Stomach (tissue), 9 donors: Measurements from ENCODE around the gene KIF11. TPM values are rescaled to one million over a fixed set of nuclear protein-coding genes. Genes with fewer than 3 reads are reported as not detected.
"Not testable (repeated sequence)": the region's sequence is repeated elsewhere in the genome, so short reads cannot be mapped to it uniquely, and the experiment has no call there.

Source experiments
- DNase-seq, 2 donors: peaks; one replicate each; pipeline versions ENCODE4 v3.0.0 to v3.0.0-alpha.2; 2013 to 2019
- H3K27ac ChIP-seq, 5 donors: fragments of 200-600 bp in 4 of 5; sonication (generic) in 4 of 5; one replicate each; pipeline ENCODE4 v1.5.1; 2013 to 2019; ENCODE audit warnings: mild to moderate bottlenecking in 1 of 5, moderate library complexity in 1 of 5
- H3K27me3 ChIP-seq, 3 donors: fragments of 200-600 bp; sonication (generic); one replicate each; pipeline ENCODE4 v1.5.1; 2017 to 2019; ENCODE audit warnings: mixed run types in 1 of 3
- H3K36me3 ChIP-seq, 4 donors: fragments of 200-600 bp; sonication (generic); 1 replicate in 3 of 4; 2 replicates in 1 of 4; pipeline ENCODE4 v1.5.1; 2016 to 2019
- H3K4me1 ChIP-seq, 4 donors: fragments of 200-600 bp; sonication (generic); one replicate each; pipeline ENCODE4 v1.5.1; 2016 to 2019
- H3K4me3 ChIP-seq, 4 donors: fragments of 200-600 bp; sonication (generic) in 3 of 4; one replicate each; pipeline ENCODE4 v1.5.1; 2016 to 2019; ENCODE audit warnings: mild to moderate bottlenecking in 1 of 4
- H3K9me3 ChIP-seq, 4 donors: fragments of 200-600 bp; sonication (generic); one replicate each; pipeline ENCODE4 v1.5.1; 2016 to 2019
- CTCF ChIP-seq, 7 experiments: fragments of 450-650 bp in 4 of 7; fragments of 200-600 bp in 3 of 7; sonication (generic) in 3 of 7; IDR thresholded peaks; one replicate each; pipeline ENCODE4 v1.5.1; 2016 to 2019; ENCODE audit warnings: antibody characterized with exemption in 7 of 7, control low read depth in 2 of 7, mild to moderate bottlenecking in 1 of 7
- EP300 ChIP-seq: sonication (generic); formaldehyde crosslinking; IDR thresholded peaks from one replicate; pipeline ENCODE4 v1.6.1; 2017; ENCODE audit warnings: antibody characterized with exemption
- POLR2A ChIP-seq, 4 donors: fragments of 450-650 bp; IDR thresholded peaks; one replicate each; pipeline ENCODE4 v1.6.1; 2016; ENCODE audit warnings: antibody characterized with exemption in 4 of 4, control low read depth in 2 of 4, mild to moderate bottlenecking in 1 of 4, moderate library complexity in 1 of 4
- POLR2AphosphoS5 ChIP-seq, 3 donors: sonication (generic); formaldehyde crosslinking; IDR thresholded peaks; one replicate each; pipeline ENCODE4 v1.6.1; 2016; ENCODE audit warnings: antibody characterized with exemption in 3 of 3
- WGBS, 5 donors: extraction: QIAGEN DNeasy Blood & Tissue Kit in 3 of 5; methylation state at CpG; one replicate each; pipeline versions ENCODE4 v1.1.5 to v1.1.7; 2013 to 2018; 5-methylcytosine and 5-hydroxymethylcytosine counted together
- intact Hi-C: fragments of 100-400 bp; cut with DNase I; formaldehyde crosslinking; loops from one replicate; pipeline ENCODE4 v1.15.1; 2023; ENCODE audit warnings: low total_unique reads
- polyA plus RNA-seq, 3 donors: library from polyadenylated mRNA; stranded (reverse); fragments of 200-250 nt; gene quantifications; one replicate each; pipeline ENCODE4 v1.2.3, GENCODE V29; 2013
- total RNA-seq, 5 donors: library from RNA; depleted of rRNA; stranded (reverse); fragments of >200 nt; gene quantifications; one replicate each; pipeline versions ENCODE4 v1.1.0 to v1.2.3, GENCODE V29; 2014 to 2016
- donor health status: healthy with polysubstance abuse.
- donor health status: Bipolar disorder and iron deficiency.
- donor health status: healthy.

The KIF11 gene
- total and polyA plus RNA-seq, 8 donors = 1.1 to 8.3 (median 2.5) TPM

- intact Hi-C loops = no loop called here
- TF ChIP-seq EP300 (no peak), POLR2AphosphoS5 (IDR thresholded peaks at IDR 0.05) (no peak)
- no peaks in the 10 kb centered on the region for H3K27me3 ChIP-seq
- no peak overlapping the region for H3K27ac ChIP-seq
- no peaks in the 10 kb centered on the region for H3K4me1 ChIP-seq
- no peak overlapping the region for H3K4me3 ChIP-seq
- DNase-seq = no peak
- 91 to 100% (median 97%) methylated on average over 2 of the region's 2 CpGs for WGBS, 5 donors
- H3K36me3 ChIP-seq = no peaks in the 10 kb centered on the region
- H3K9me3 ChIP-seq = no peaks in the 10 kb centered on the region
Observed at GRCh38 chr10:92644921-92645320, 52.0 kb downstream of the KIF11 start.

- WGBS, 5 donors = 92 to 100% (median 94%) methylated on average over 3 of the region's 3 CpGs
- intact Hi-C loops, H3K4me3 ChIP-seq, H3K36me3 ChIP-seq, H3K27ac ChIP-seq, DNase-seq, H3K4me1 ChIP-seq, H3K27me3 ChIP-seq, H3K9me3 ChIP-seq: not testable (repeated sequence)
Observed at GRCh38 chr10:92650864-92651263, 57.9 kb downstream of the KIF11 start.

- intact Hi-C loops = no loop called here
Observed at GRCh38 chr10:92655426-92655825, 62.5 kb downstream of the KIF11 start.

GRCh38 chr10:92656266-92656961 is 63.5 kb downstream of the KIF11 start:
- 70 to 84% (median 74%) methylated on average over 7 of the region's 7 CpGs for WGBS, 5 donors
- Histone ChIP-seq H3K4me3 (no peak overlapping the region), H3K4me1 (no peaks in the 10 kb centered on the region), H3K36me3 (no peaks in the 10 kb centered on the region), H3K27me3 (no peaks in the 10 kb centered on the region), H3K9me3 (no peaks in the 10 kb centered on the region), H3K27ac (no peak overlapping the region)
- intact Hi-C loops = no loop called here
- DNase-seq = no peak
- no peak for TF ChIP-seq POLR2A (IDR thresholded peaks at IDR 0.05)
- TF ChIP-seq EP300 = no peak
- no peak for TF ChIP-seq POLR2AphosphoS5 (IDR thresholded peaks at IDR 0.05)
- no peak for TF ChIP-seq CTCF (IDR thresholded peaks at IDR 0.05)

More at GRCh38 chr10:92655426-92655825, 62.5 kb downstream of the KIF11 start:
- no peaks in the 10 kb centered on the region for H3K9me3 ChIP-seq
- no peak overlapping the region for H3K4me3 ChIP-seq
- no peak overlapping the region for H3K27ac ChIP-seq
- H3K27me3 ChIP-seq = no peaks in the 10 kb centered on the region
- H3K4me1 ChIP-seq = no peaks in the 10 kb centered on the region
- no peak for DNase-seq
- 63 to 92% (median 87%) methylated on average over 1 of the region's 1 CpG for WGBS, 5 donors
- peaks cover 0 to 4% (median 0%) of the 10 kb centered on the region in 4 donors for H3K36me3 ChIP-seq
- TF ChIP-seq CTCF (IDR thresholded peaks at IDR 0.05) = no peak

- Histone ChIP-seq H3K4me1 (no peaks in the 10 kb centered on the region), H3K27ac (no peak overlapping the region), H3K4me3 (no peak overlapping the region), H3K9me3 (peaks cover 0 to 4% (median 0%) of the 10 kb centered on the region in 4 donors), H3K36me3 (no peaks in the 10 kb centered on the region), H3K27me3 (no peaks in the 10 kb centered on the region)
- no peak for DNase-seq
- WGBS, 5 donors = 89 to 93% (median 89%) methylated on average over 5 of the region's 5 CpGs
- TF ChIP-seq POLR2A (IDR thresholded peaks at IDR 0.05) = no peak
- TF ChIP-seq EP300 = no peak
- TF ChIP-seq CTCF (IDR thresholded peaks at IDR 0.05) = no peak
- TF ChIP-seq POLR2AphosphoS5 (IDR thresholded peaks at IDR 0.05) = no peak
- intact Hi-C loops = no loop called here
Observed at GRCh38 chr10:92657024-92657423, 64.1 kb downstream of the KIF11 start.
